Right lung (tissue), 5 donors: ENCODE measurements around the gene RNF5. TPM values are rescaled to one million over a fixed set of nuclear protein-coding genes. Genes with fewer than 3 reads are reported as not detected.

Experiments
- polyA plus RNA-seq, 5 donors: library from polyadenylated mRNA; unstranded; fragments of 120-200 nt; gene quantifications; one replicate each; pipeline versions ENCODE4 v1.2.1 to v1.2.3, GENCODE V29; 2013; ENCODE audit warnings: inconsistent platforms in 1 of 5, low replicate concordance in 1 of 5; ENCODE audit not compliant: insufficient read length in 5 of 5, insufficient read depth in 1 of 5

Gene RNF5
- polyA plus RNA-seq, 5 donors, result 69.6 to 81.7 (median 75.8) TPM

Other genes with a start within 250 kb of the RNF5 start
- gene CFB, start 232.3 kb upstream of the RNF5 start, polyA plus RNA-seq, result 1 to 10 TPM; 2.1 to 8.6 (median 4.3) TPM
- 10 to 100 TPM; 76.5 to 93.4 (median 81.9) TPM for gene NELFE, start 219.4 kb upstream of the RNF5 start, polyA plus RNA-seq
- gene SKIC2, start 219.2 kb upstream of the RNF5 start, polyA plus RNA-seq, result 10 to 100 TPM; 32.1 to 43.2 (median 41.7) TPM
- 10 to 100 TPM; 22.7 to 31.8 (median 27.5) TPM for gene DXO, start 206.3 kb upstream of the RNF5 start, polyA plus RNA-seq
- gene C4A, start 196.3 kb upstream of the RNF5 start, polyA plus RNA-seq, result 10 to 100 TPM in 1 of 5 donors, 1 to 10 TPM in 4; 4.6 to 17.8 (median 7.6) TPM
- 10 to 100 TPM in 2 of 5 donors, 1 to 10 TPM in 3; 6.0 to 20.5 (median 8.7) TPM for gene C4B, start 163.6 kb upstream of the RNF5 start, polyA plus RNA-seq
- 1 to 10 TPM in 1 of 5 donors, under 1 TPM in 4; 0.26 to 1.2 (median 0.87) TPM for gene CYP21A2, start 140.0 kb upstream of the RNF5 start, polyA plus RNA-seq
- 10 to 100 TPM in 4 of 5 donors, 1 to 10 TPM in 1; 9.0 to 24.8 (median 11.6) TPM for gene TNXB, start 69.1 kb upstream of the RNF5 start, polyA plus RNA-seq
- gene ATF6B, start 50.2 kb upstream of the RNF5 start, polyA plus RNA-seq, result 10 to 100 TPM; 88.5 to 98.9 (median 91.0) TPM
- gene FKBPL, start 48.1 kb upstream of the RNF5 start, polyA plus RNA-seq, result 1 to 10 TPM; 6.1 to 8.5 (median 6.2) TPM
- 1 to 10 TPM in 3 of 5 donors, under 1 TPM in 2; 0.79 to 2.2 (median 1.1) TPM for gene PRRT1, start 26.5 kb upstream of the RNF5 start, polyA plus RNA-seq
- 10 to 100 TPM; 24.9 to 37.8 (median 26.7) TPM for gene PPT2, start 24.3 kb upstream of the RNF5 start, polyA plus RNA-seq
- 10 to 100 TPM; 23.6 to 33.7 (median 26.2) TPM for gene EGFL8, start 13.8 kb upstream of the RNF5 start, polyA plus RNA-seq
- gene AGPAT1, start 2.3 kb upstream of the RNF5 start, polyA plus RNA-seq, result 10 to 100 TPM; 65.1 to 83.4 (median 71.7) TPM
- 100 to 1,000 TPM in 1 of 5 donors, 10 to 100 TPM in 4; 67.3 to 112 (median 80.4) TPM for gene AGER, start 5.8 kb downstream of the RNF5 start, polyA plus RNA-seq
- 100 to 1,000 TPM; 158 to 182 (median 162) TPM for gene PBX2, start 11.8 kb downstream of the RNF5 start, polyA plus RNA-seq
- 10 to 100 TPM; 16.1 to 20.8 (median 18.1) TPM for gene GPSM3, start 14.2 kb downstream of the RNF5 start, polyA plus RNA-seq
- gene NOTCH4, start 45.7 kb downstream of the RNF5 start, polyA plus RNA-seq, result 10 to 100 TPM; 35.5 to 56.8 (median 46.9) TPM
- gene TSBP1, start 193.5 kb downstream of the RNF5 start, polyA plus RNA-seq, result under 1 TPM in 4 of 5 donors, not detected in 1; 0.15 to 0.49 (median 0.42) TPM
- 1 to 10 TPM in 3 of 5 donors, under 1 TPM in 2; 0.78 to 2.1 (median 1.7) TPM for gene BTNL2, start 228.8 kb downstream of the RNF5 start, polyA plus RNA-seq